Liver (tissue), 9 donors: ENCODE measurements around the gene KIAA1614. TPM values are rescaled to one million over a fixed set of nuclear protein-coding genes. Genes with fewer than 3 reads are reported as not detected.
A peak's percentile ranks its signal among the peaks of the same experiment; 100 is the strongest.
"Not testable (repeated sequence)": the region's sequence is repeated elsewhere in the genome, so short reads cannot be mapped to it uniquely, and the experiment has no call there.

Experiments
- DNase-seq: peaks from one replicate; pipeline ENCODE4 v3.0.0-alpha.2; 2017; ENCODE audit warnings: low spot score
- H3K27ac ChIP-seq, 2 donors: one replicate each; pipeline ENCODE4 v1.7.0; 2013; ENCODE audit warnings: inconsistent platforms in 2 of 2, low read length in 2 of 2, control low read depth in 1 of 2, low read depth in 1 of 2, mild to moderate bottlenecking in 1 of 2
- H3K27me3 ChIP-seq, 4 donors: one replicate each; pipeline versions ENCODE4 v1.6.1 to v1.7.0; 2013; ENCODE audit warnings: low read length in 3 of 4, inconsistent platforms in 1 of 4, mild to moderate bottlenecking in 1 of 4, moderate library complexity in 1 of 4; ENCODE audit not compliant: control insufficient read depth in 4 of 4, insufficient read depth in 4 of 4
- H3K36me3 ChIP-seq, 4 donors: one replicate each; pipeline versions ENCODE4 v1.6.1 to v1.7.0; 2013; ENCODE audit warnings: low read length in 3 of 4, mild to moderate bottlenecking in 3 of 4, low read depth in 1 of 4, moderate library complexity in 1 of 4; ENCODE audit not compliant: control insufficient read depth in 4 of 4, insufficient read depth in 3 of 4
- H3K4me1 ChIP-seq, 4 donors: one replicate each; pipeline versions ENCODE4 v1.6.1 to v1.7.0; 2013; ENCODE audit warnings: low read length in 3 of 4, mild to moderate bottlenecking in 3 of 4, moderate library complexity in 1 of 4; ENCODE audit not compliant: control insufficient read depth in 4 of 4, insufficient read depth in 4 of 4
- H3K4me3 ChIP-seq, 3 donors: one replicate each; pipeline versions ENCODE4 v1.6.1 to v1.7.0; 2013; ENCODE audit warnings: low read length in 3 of 3, control low read depth in 1 of 3, low read depth in 1 of 3, mild to moderate bottlenecking in 1 of 3
- H3K9ac ChIP-seq, 2 donors: one replicate each; pipeline ENCODE4 v1.7.0; 2013; ENCODE audit warnings: low read length in 2 of 2, mild to moderate bottlenecking in 2 of 2, moderate library complexity in 2 of 2, control low read depth in 1 of 2, low read depth in 1 of 2
- H3K9me3 ChIP-seq, 4 donors: one replicate each; pipeline versions ENCODE4 v1.6.1 to v1.7.0; 2013; ENCODE audit warnings: low read length in 3 of 4; ENCODE audit not compliant: control insufficient read depth in 4 of 4
- EGR1 ChIP-seq, 2 donors: IDR thresholded peaks; 2 replicates each; pipeline ENCODE4 v1.6.1; 2016 to 2018; ENCODE audit warnings: antibody characterized with exemption in 2 of 2, low read depth in 2 of 2
- FOXA1 ChIP-seq: IDR thresholded peaks from 2 replicates; pipeline ENCODE4 v1.6.1; 2016; ENCODE audit warnings: antibody characterized with exemption
- FOXA2 ChIP-seq: IDR thresholded peaks from 2 replicates; pipeline ENCODE4 v1.6.1; 2016; ENCODE audit warnings: antibody characterized with exemption
- GABPA ChIP-seq, 2 donors: IDR thresholded peaks in 1 of 2; conservative IDR thresholded peaks in 1 of 2; 2 replicates each; pipeline ENCODE4 v1.6.1; 2016; ENCODE audit warnings: antibody characterized with exemption in 2 of 2, mild to moderate bottlenecking in 1 of 2, moderate library complexity in 1 of 2
- HNF4A ChIP-seq, 2 donors: conservative IDR thresholded peaks; 2 replicates each; pipeline ENCODE4 v1.6.1; 2016; ENCODE audit warnings: antibody characterized with exemption in 2 of 2, mild to moderate bottlenecking in 2 of 2
- HNF4G ChIP-seq: IDR thresholded peaks from 2 replicates; pipeline ENCODE4 v1.6.1; 2016; ENCODE audit warnings: antibody characterized with exemption
- JUND ChIP-seq, 2 donors: IDR thresholded peaks; 2 replicates each; pipeline ENCODE4 v1.6.1; 2016; ENCODE audit warnings: antibody characterized with exemption in 2 of 2
- MAX ChIP-seq: IDR thresholded peaks from 2 replicates; pipeline ENCODE4 v1.6.1; 2016; ENCODE audit warnings: antibody characterized with exemption
- NR2F2 ChIP-seq: IDR thresholded peaks from 2 replicates; pipeline ENCODE4 v1.6.1; 2016; ENCODE audit warnings: antibody characterized with exemption
- RAD21 ChIP-seq, 2 donors: IDR thresholded peaks; 2 replicates each; pipeline ENCODE4 v1.6.1; 2016; ENCODE audit warnings: antibody characterized with exemption in 2 of 2, mild to moderate bottlenecking in 2 of 2
- RXRA ChIP-seq, 2 donors: IDR thresholded peaks; 2 replicates each; pipeline ENCODE4 v1.6.1; 2017 to 2018; ENCODE audit warnings: antibody characterized with exemption in 2 of 2, mild to moderate bottlenecking in 1 of 2
- SP1 ChIP-seq: IDR thresholded peaks from 2 replicates; pipeline ENCODE4 v1.6.1; 2018; ENCODE audit warnings: antibody characterized with exemption, mild to moderate bottlenecking
- TAF1 ChIP-seq: conservative IDR thresholded peaks from 2 replicates; pipeline ENCODE4 v1.6.1; 2016; ENCODE audit warnings: antibody characterized with exemption, mild to moderate bottlenecking
- YY1 ChIP-seq: IDR thresholded peaks from 2 replicates; pipeline ENCODE4 v1.6.1; 2016; ENCODE audit warnings: antibody characterized with exemption, mild to moderate bottlenecking
- ZBTB33 ChIP-seq: IDR thresholded peaks from 2 replicates; pipeline ENCODE4 v1.6.1; 2016; ENCODE audit warnings: antibody characterized with exemption
- WGBS: extraction: QIAGEN DNeasy Blood & Tissue Kit; methylation state at CpG from one replicate; pipeline ENCODE4 v1.1.7; 2013; 5-methylcytosine and 5-hydroxymethylcytosine counted together
- polyA plus RNA-seq, 2 donors: library from polyadenylated mRNA; stranded (reverse) in 1 of 2; unstranded in 1 of 2; fragments of 200-250 nt in 1 of 2; fragments of >200 nt in 1 of 2; fragmentation: Nextera tagmentation in 1 of 2; extraction: Ambion mirVana in 1 of 2; gene quantifications; one replicate each; pipeline versions ENCODE4 v1.2.1 to v1.2.3, GENCODE V29; 2013 to 2015
- total RNA-seq, 2 donors: library from RNA; depleted of rRNA; stranded (reverse); fragments of >200 nt; gene quantifications; one replicate each; pipeline ENCODE4 v1.2.3, GENCODE V29; 2014
- TF ChIP-seq, protein P1 (sequence below): IDR thresholded peaks from 2 replicates; pipeline ENCODE4 v1.6.1; 2016; ENCODE audit warnings: antibody characterized with exemption
- TF ChIP-seq, protein P2 (sequence below): fragments of 150-350 bp; IDR thresholded peaks from 2 replicates; pipeline ENCODE4 v1.5.1; 2017; ENCODE audit warnings: improper control_type of control experiment, low read depth, low read length; ENCODE audit not compliant: missing input control
- TF ChIP-seq, protein P3 (sequence below): IDR thresholded peaks from 2 replicates; pipeline ENCODE4 v1.6.1; 2016; ENCODE audit warnings: antibody characterized with exemption, mild to moderate bottlenecking
- donor health status: healthy.
- donor health status: healthy.
- donor health status: healthy.
- donor health status: healthy.
- donor health status: healthy.

Gene KIAA1614
- total and polyA plus RNA-seq, 4 donors, result 0.21 to 1.1 (median 0.40) TPM

GRCh38 chr1:180954801-180955165 is 42.1 kb downstream of the KIAA1614 start:
- Histone ChIP-seq H3K4me1 (peaks cover 0 to 14% (median 7%) of the 10 kb centered on the region in 4 donors), H3K27me3 (no peaks in the 10 kb centered on the region), H3K36me3 (no peaks in the 10 kb centered on the region), H3K9ac (no peak overlapping the region), H3K27ac (peak overlapping the region; percentile 41 to 43), H3K9me3 (no peaks in the 10 kb centered on the region), H3K4me3 (peak overlapping the region in 1 of 3 donors; percentile 52)
- WGBS, result 86% methylated on average over 10 of the region's 10 CpGs
- TF ChIP-seq HNF4A (conservative IDR thresholded peaks at IDR 0.05), result peak in 1 of 2 donors; percentile 41
- TF ChIP-seq FOXA1, result no peak
- no peak for DNase-seq

DNA sequence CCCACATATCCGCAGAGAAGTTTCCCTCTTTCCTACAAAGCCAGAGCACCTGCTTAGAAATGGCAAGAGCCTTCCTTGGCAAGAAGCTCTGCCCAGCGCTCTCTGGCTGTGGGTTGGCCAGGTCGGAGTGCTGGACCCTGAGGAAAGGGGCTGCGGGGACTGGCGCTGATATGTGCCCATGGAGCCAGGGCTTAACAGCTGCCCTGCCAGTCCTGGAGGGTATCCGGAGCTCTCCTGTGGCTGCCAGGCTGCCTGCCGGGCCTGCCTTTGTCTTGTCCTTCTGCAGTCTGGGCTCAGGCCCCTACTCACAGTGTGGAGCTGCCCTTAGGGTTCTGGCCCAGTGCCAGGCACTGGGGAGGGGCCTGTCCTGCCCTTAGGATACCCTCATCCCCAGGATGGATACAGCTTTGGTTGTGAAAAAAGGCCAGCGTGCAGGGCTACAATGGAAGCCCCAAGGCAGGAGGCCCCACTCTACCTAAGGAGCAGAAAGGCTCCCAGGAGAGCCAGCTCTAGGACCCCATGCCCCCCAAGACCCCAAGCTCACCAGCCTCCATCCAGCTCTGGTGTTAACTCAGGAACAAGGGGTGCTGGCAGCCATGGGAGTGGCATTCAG is 43.4 kb downstream of the KIAA1614 start:
- Histone ChIP-seq H3K27me3 (no peaks in the 10 kb centered on the region), H3K9me3 (no peaks in the 10 kb centered on the region), H3K36me3 (no peaks in the 10 kb centered on the region), H3K4me3 (no peak overlapping the region), H3K4me1 (peaks cover 0 to 14% (median 7%) of the 10 kb centered on the region in 4 donors), H3K27ac (no peak overlapping the region), H3K9ac (no peak overlapping the region)
- TF ChIP-seq, protein P1, sequence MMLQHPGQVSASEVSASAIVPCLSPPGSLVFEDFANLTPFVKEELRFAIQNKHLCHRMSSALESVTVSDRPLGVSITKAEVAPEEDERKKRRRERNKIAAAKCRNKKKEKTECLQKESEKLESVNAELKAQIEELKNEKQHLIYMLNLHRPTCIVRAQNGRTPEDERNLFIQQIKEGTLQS, result no peak
- TF ChIP-seq FOXA2 (no peak), TAF1 (no peak), MAX (no peak), FOXA1 (no peak), NR2F2 (no peak), ZBTB33 (no peak), EGR1 (IDR thresholded peaks at IDR 0.05; ENCODE audit: low read depth in 2 of 2) (no peak), YY1 (no peak), HNF4G (no peak), GABPA (IDR thresholded peaks at IDR 0.05 in 1 of 2, conservative IDR thresholded peaks at IDR 0.05 in 1 of 2) (no peak), RAD21 (IDR thresholded peaks at IDR 0.05) (no peak), JUND (IDR thresholded peaks at IDR 0.05) (no peak), HNF4A (conservative IDR thresholded peaks at IDR 0.05) (no peak), SP1 (no peak), RXRA (IDR thresholded peaks at IDR 0.05) (no peak)
- TF ChIP-seq, protein P2, sequence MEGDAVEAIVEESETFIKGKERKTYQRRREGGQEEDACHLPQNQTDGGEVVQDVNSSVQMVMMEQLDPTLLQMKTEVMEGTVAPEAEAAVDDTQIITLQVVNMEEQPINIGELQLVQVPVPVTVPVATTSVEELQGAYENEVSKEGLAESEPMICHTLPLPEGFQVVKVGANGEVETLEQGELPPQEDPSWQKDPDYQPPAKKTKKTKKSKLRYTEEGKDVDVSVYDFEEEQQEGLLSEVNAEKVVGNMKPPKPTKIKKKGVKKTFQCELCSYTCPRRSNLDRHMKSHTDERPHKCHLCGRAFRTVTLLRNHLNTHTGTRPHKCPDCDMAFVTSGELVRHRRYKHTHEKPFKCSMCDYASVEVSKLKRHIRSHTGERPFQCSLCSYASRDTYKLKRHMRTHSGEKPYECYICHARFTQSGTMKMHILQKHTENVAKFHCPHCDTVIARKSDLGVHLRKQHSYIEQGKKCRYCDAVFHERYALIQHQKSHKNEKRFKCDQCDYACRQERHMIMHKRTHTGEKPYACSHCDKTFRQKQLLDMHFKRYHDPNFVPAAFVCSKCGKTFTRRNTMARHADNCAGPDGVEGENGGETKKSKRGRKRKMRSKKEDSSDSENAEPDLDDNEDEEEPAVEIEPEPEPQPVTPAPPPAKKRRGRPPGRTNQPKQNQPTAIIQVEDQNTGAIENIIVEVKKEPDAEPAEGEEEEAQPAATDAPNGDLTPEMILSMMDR, result no peak
- TF ChIP-seq, protein P3, sequence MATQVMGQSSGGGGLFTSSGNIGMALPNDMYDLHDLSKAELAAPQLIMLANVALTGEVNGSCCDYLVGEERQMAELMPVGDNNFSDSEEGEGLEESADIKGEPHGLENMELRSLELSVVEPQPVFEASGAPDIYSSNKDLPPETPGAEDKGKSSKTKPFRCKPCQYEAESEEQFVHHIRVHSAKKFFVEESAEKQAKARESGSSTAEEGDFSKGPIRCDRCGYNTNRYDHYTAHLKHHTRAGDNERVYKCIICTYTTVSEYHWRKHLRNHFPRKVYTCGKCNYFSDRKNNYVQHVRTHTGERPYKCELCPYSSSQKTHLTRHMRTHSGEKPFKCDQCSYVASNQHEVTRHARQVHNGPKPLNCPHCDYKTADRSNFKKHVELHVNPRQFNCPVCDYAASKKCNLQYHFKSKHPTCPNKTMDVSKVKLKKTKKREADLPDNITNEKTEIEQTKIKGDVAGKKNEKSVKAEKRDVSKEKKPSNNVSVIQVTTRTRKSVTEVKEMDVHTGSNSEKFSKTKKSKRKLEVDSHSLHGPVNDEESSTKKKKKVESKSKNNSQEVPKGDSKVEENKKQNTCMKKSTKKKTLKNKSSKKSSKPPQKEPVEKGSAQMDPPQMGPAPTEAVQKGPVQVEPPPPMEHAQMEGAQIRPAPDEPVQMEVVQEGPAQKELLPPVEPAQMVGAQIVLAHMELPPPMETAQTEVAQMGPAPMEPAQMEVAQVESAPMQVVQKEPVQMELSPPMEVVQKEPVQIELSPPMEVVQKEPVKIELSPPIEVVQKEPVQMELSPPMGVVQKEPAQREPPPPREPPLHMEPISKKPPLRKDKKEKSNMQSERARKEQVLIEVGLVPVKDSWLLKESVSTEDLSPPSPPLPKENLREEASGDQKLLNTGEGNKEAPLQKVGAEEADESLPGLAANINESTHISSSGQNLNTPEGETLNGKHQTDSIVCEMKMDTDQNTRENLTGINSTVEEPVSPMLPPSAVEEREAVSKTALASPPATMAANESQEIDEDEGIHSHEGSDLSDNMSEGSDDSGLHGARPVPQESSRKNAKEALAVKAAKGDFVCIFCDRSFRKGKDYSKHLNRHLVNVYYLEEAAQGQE, result no peak
- WGBS, result 97% methylated on average over 8 of the region's 8 CpGs
- no peak for DNase-seq

DNA sequence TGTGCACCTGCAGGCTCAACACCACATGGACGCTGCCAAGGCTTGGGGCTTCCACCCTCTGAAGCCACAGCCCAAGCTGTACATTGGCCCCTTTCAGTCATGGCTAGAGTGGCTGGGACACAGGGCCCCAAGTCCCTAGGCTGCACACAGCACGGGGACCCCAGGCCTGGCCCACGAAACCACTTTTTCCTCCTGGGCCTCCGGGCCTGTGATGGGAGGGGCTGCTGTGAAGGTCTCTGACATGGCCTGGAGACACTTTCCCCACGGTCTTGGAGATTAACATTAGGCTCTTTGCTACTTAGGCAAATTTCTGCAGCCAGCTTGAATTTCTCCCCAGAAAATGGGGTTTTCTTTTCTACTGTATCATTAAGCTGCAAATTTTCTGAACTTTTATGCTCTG is 46.9 kb downstream of the KIAA1614 start:
- H3K27ac ChIP-seq, result not testable (repeated sequence)
- WGBS, result 96% methylated on average over 5 of the region's 5 CpGs

More for the DNA sequence above, 46.9 kb downstream of the KIAA1614 start:
- not testable (repeated sequence) for DNase-seq, H3K9ac ChIP-seq, H3K4me3 ChIP-seq, H3K36me3 ChIP-seq, H3K4me1 ChIP-seq, H3K27me3 ChIP-seq, H3K9me3 ChIP-seq
